KOPT-K1 (cell line): ENCODE results near the gene ZFP62.

ENCODE experiments used
- H3K27ac ChIP-seq: fragments of 200-600 bp; sonication (generic); 2 replicates; pipeline ENCODE4 v1.5.1; 2016; ENCODE audit warnings: antibody characterized with exemption, mild to moderate bottlenecking, low read depth, low read length; ENCODE audit not compliant: poor library complexity, severe bottlenecking
- H3K36me3 ChIP-seq: fragments of 200-600 bp; sonication (generic); 2 replicates; pipeline ENCODE4 v1.5.1; 2017; ENCODE audit warnings: antibody characterized with exemption, mild to moderate bottlenecking, low read length, moderate library complexity; ENCODE audit not compliant: insufficient read depth
- H3K9me3 ChIP-seq: fragments of 200-600 bp; sonication (generic); 2 replicates; pipeline ENCODE4 v1.5.1; 2017; ENCODE audit warnings: antibody characterized with exemption, low read length, mild to moderate bottlenecking; ENCODE audit not compliant: insufficient read depth, poor library complexity, severe bottlenecking

ZFP62 gene

DNA sequence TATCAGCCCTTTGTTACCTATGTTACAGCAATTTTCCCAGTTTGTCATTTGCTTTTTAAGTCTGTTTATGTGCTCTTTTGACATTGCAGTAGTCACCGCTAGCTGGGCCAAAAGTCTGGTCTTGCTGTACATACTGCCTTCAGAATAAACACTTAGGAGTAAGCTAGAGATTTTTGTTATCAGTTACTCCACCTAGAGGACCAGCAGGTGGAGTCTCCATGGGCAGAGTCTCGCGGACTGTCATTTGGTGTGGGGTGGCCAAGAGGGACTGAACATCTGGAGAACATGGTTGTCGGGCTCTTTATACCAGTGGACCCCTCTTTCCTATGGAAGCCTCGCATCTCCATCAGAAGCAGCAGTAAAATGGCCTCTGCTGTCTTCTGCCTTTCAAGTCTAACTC is 47.7 kb downstream of the ZFP62 start:
- Histone ChIP-seq H3K36me3 (no peaks in the 10 kb centered on the region), H3K9me3 (no peaks in the 10 kb centered on the region), H3K27ac (no peak overlapping the region)

GRCh38 chr5:180811623-180812124 is 49.4 kb downstream of the ZFP62 start:
- no peaks in the 10 kb centered on the region for H3K9me3 ChIP-seq
- no peaks in the 10 kb centered on the region for H3K36me3 ChIP-seq
- peak overlapping the region; percentile 99 for H3K27ac ChIP-seq

DNA sequence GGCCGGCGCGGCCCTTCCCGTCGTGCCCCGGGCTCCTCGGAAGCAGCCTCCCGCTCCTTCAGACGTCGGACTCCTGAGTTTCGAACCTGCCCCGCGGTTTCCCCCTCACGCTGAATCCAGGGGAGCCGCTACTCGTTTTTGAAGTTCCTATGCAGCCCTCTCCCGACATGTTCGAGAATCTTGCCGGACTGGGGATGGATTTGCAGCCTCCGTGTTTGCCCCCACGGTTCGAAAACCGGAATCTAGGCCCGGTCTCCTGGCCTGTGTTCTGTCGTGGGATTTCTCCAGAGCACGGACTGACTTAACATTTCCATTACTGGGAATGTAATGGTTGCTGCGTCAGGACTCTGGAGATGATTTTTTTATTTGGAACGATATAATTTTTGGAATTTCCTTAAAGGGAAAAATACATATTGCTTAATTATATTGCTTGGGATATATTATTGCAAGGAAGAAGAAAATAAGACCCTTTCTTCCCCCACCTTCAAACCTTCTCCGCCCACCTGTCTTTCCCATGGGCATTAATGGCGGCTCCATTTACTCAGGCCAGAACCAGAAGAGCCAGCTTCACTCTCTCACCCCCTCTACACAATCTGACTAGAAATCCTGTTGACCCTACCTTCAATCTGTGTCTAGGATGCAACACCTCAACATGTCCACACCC is 50.0 kb downstream of the ZFP62 start:
- no peaks in the 10 kb centered on the region for H3K9me3 ChIP-seq
- peak overlapping the region; percentile 99 for H3K27ac ChIP-seq
- H3K36me3 ChIP-seq: no peaks in the 10 kb centered on the region

DNA sequence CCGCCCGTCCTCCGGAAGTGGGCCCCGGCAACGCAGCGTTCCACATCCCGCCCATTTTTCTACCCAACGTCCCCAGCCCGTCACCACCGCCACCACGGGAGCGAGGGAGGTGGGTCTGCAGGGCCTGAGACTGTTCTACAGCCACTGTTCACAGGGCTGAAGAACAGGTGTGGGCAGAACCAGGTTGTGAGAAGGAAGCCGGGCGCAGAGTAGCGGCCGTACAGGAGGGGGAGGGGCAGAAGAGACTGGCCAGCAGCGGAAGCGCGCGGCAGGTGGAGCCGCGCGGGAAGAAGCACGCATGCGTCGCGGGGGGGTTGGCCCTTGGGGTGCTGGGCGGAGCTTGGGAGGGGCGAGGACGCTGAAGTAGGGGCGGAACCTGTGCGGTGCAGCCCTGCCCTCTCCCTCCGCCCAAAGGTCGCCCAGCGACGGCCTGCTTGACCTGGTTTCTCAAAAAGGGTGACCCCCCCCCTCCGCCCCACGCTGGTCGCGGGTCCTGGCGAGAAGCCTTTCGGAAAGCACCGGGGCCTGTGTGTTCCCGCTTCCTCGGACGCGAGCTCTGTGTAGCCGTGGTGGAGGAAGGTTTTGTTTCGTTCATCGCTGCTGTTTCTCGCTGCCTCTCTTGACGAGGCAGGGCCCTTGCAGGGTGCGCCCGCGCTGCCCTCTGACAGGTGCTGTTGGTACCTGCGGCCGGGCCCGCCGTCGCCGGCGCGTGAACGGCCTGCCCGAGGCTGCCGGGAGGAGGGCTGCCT is 50.7 kb downstream of the ZFP62 start:
- no peaks in the 10 kb centered on the region for H3K9me3 ChIP-seq
- H3K36me3 ChIP-seq: no peaks in the 10 kb centered on the region
- peak overlapping the region; percentile 99 for H3K27ac ChIP-seq

DNA sequence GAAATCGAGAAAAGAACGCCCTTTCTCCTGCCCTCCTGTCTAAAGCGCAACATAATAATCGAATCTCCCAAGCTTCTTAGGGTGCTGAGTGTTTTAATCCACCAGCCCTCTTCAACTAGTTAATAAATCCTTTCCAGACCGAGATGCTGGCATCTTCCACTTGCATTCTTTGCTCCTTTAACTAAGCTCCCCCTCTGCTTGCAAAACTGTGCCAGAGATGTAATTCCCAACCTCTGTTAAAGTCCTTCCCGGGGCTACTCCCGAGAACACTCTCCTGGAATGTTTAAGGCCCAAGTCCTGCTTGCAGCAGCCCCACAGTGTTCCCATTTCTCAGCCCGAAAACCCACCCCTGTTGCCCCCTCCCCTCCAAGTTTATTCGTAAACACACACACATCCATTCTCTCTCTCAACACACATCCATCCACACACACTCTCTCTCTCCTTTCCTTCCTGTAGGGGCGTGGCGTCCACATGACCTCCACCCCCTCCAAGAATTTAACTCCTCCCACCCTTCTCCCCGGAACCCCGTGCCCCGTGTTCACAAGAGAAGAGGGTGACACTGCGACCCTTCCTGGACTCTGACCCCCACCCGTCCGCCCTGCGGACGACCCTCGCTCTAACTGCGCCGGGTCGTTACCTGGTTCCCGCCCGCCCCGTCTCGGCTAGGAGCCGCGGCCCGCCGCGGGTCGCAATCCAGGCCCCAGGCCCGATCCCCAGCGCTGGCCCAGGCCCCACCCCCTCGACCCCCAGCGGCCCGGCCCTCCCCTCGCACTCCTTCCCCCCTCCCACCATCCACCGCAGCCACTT is 51.5 kb downstream of the ZFP62 start:
- Histone ChIP-seq H3K36me3 (no peaks in the 10 kb centered on the region), H3K9me3 (no peaks in the 10 kb centered on the region), H3K27ac (peak overlapping the region; percentile 99)

DNA sequence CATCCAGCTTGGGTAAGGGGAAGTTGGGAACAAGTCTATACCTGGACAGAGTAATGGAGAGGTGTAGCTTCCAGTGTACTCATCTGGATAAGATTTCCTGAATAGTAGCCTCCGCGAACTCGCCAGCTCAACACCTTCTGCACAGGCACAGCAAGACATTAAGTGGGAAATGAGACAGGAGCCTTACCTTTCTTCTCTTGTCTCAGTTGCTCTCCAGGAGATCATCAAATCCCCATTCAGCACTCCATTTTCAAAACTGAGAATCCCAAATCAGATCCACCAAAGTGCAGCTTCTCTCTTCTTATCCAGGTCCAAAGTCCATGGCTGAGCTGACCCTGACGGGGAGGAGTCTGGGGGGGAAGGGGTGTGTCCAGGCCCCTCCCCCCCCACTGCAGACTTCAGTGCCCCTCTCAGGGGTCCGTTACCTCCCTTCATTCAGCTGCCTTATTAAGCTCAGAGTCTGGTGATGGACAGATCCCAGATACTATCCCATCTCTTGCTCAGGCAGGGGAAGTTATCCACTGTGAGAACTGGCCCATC is 52.5 kb downstream of the ZFP62 start:
- H3K9me3 ChIP-seq: no peaks in the 10 kb centered on the region
- no peaks in the 10 kb centered on the region for H3K36me3 ChIP-seq
- peak overlapping the region; percentile 99 for H3K27ac ChIP-seq

DNA sequence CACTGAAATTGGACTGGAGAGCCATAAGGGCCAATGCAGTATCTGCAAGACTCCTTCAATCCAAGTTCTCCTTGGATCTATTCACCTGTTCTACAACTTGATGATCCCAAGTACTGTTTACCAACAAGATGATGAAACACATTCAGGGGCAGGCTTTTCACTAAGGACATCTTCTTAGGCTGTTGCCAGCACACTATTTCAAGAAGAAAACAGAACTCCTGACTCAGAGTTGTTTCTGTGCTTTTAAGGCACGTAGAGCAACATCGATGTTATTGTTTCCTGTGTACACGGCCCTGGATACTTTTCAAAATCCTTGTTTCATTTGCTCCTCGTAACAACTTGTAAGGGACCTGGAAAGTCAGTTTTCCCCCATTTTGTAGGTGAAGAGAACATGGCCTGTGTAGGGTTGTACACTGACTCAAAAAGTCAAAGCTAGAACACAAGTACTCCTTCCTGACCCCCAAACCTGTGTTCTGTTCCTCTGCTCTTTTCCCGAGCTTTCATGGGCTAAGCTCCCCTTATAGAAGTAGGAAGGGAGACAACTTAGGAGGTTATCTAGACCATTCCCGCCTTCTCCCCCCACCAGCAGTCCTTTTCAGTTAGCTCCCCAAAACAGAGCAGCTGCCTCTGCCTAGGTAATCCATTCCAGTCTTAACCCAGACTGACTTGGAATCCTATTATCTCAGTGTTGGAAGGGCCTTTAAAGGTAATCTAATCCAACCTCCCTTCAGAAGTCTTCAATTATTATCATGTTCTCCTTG is 53.2 kb downstream of the ZFP62 start:
- Histone ChIP-seq H3K9me3 (no peaks in the 10 kb centered on the region), H3K27ac (peak overlapping the region; percentile 99)

GRCh38 chr5:180807046-180807445 is 54.0 kb downstream of the ZFP62 start:
- no peaks in the 10 kb centered on the region for H3K9me3 ChIP-seq
- H3K27ac ChIP-seq: peak overlapping the region; percentile 99
- no peaks in the 10 kb centered on the region for H3K36me3 ChIP-seq

More for the DNA sequence above, 53.2 kb downstream of the ZFP62 start:
- no peaks in the 10 kb centered on the region for H3K36me3 ChIP-seq

DNA sequence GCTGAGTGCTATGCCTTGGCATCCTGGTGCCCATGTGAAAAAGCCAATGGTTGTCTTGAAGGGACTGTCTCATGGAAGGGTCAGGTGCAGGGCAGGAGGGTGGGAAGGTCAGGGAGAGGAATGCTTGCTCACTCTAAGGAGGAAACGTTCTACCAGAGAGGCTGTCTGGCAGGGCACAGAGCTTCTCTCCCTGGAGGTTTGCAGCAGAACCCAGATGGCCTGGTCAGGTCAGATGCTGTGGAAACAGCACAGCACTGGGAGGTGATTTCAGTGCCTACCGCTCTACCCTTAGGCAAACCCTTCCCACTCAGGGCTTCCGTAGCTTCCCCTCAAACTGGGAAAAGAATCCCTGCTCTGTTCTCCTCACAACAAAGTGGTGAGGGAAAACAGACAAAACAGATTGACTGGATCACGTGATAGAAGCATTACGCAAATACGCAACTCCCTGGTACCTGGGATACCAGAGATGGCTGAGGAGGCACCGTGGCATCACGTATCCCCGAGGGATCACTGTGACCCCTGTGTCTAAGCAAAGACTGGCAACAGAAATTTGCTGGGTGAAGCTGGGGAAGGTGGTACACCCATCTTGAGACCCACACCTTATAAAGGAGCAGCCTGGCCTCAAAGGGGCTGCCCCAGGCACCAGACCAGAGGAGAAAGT is 54.6 kb downstream of the ZFP62 start:
- no peaks in the 10 kb centered on the region for H3K9me3 ChIP-seq
- H3K36me3 ChIP-seq: peaks cover 4% of the 10 kb centered on the region; the same call in 1 of the 2 replicates
- peak overlapping the region; percentile 99 for H3K27ac ChIP-seq

DNA sequence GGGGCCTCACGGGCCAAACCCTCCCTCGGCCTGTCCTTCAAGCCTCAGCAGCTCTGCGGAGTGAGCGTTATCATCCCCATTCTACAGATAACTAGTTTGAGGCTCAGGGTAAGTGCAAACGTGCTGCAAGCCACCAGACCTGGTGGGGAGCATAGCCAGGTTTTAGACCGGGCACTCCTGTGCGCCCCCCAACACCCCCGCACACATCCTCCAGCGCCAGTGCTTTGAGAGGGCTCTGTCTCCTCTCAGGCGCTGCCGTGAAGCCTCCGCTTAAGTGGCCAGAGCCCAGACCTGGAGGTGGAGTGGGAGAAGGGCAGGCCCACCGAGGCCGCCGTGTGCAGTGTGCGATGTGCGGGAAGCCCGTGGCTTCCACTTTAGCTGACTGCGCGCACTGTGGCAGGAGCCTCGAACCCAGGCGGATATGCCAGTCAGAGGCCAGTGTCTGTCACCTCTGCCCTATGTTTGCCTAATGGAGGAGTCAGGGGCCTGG is 56.9 kb downstream of the ZFP62 start:
- no peaks in the 10 kb centered on the region for H3K9me3 ChIP-seq
- peak overlapping the region; percentile 92 for H3K27ac ChIP-seq
- peaks cover 27% of the 10 kb centered on the region for H3K36me3 ChIP-seq

- peaks cover 34% of the 10 kb centered on the region for H3K36me3 ChIP-seq
- no peaks in the 10 kb centered on the region for H3K9me3 ChIP-seq
- peak overlapping the region; percentile 92 for H3K27ac ChIP-seq
Measured at GRCh38 chr5:180803181-180804128, 57.6 kb downstream of the ZFP62 start.

DNA sequence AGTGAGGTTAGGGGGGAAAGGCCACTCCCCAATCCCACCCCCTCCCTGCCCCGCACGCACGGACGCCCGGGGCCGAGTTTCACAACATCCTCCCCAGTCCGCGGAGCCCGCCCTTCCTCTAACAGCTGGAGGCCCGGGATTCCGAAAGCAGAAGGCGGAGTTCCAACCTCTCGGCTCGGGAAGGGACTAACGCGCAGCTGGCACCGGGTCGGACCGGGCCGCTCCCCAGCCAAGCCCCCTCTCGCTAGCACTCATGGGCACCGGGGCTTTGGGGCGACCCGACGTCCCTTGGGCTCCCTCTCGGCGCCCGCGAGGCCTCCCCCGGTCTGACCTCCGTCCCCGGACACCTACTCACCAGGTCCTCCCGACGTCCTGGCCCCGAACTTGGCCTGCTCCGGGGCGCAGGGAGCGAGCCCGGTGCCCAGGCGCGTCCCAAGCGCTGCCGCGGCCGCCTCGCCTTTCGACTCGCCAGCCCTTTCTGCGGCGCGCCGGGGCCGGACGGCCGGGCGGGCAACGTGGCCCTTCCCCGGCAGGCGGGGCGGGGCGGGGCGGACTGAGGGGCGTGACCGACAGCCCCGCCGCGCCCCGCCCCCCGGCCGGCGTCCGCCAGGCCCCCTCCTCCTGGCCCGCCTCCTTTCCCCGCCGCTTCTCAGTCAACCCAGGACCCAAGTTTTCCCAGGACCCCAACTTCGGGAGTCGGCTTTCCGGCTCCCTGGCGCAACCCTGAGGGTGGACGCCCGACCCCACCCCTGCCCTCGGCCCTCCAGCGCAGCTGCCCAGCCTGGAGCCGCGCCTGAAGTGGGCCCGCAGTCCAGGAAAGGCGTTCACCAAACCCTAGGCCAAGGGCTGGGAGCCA is 58.5 kb downstream of the ZFP62 start, which contains the start of gene MGAT1:
MGAT1 (minus strand) TSS at position 482 of the 856 bp plus-strand sequence. CDS start 9,835 bp downstream, outside the sequence.
- peak within 1 kb of the TSS; percentile 92 for H3K27ac ChIP-seq
- no peaks in the 10 kb centered on the region for H3K9me3 ChIP-seq
- peaks cover 43% of the 10 kb centered on the region for H3K36me3 ChIP-seq
